ENCODE measurements around the gene KRT15. TPM values are rescaled to one million over a fixed set of nuclear protein-coding genes. Genes with fewer than 3 reads are reported as not detected.

Gene KRT15
- polyA plus RNA-seq, 1 donor, result 0.79 TPM

- H3K4me3 ChIP-seq (ENCODE audit: low read length), result no peak overlapping the region
- peaks cover 33% of the 10 kb centered on the region for H3K27me3 ChIP-seq (ENCODE audit: control insufficient read depth, insufficient read depth, low read length)
- peaks cover 58% of the 10 kb centered on the region for H3K4me1 ChIP-seq (ENCODE audit: control insufficient read depth, insufficient read depth, low read length)
- DNase-seq, result no peak
- no CpG with 5 or more reads among the region's 11 CpGs for WGBS (ENCODE audit: insufficient coverage, low lambda C conversion rate)
- H3K36me3 ChIP-seq (ENCODE audit: control insufficient read depth, insufficient read depth, low read length), result no peaks in the 10 kb centered on the region
- no peaks in the 10 kb centered on the region for H3K9me3 ChIP-seq (ENCODE audit: control insufficient read depth, low read depth, low read length)
- H3K27ac ChIP-seq (ENCODE audit: low read length), result no peak overlapping the region
Observed at GRCh38 chr17:41524261-41524660, 5.6 kb upstream of the KRT15 start.

GRCh38 chr17:41523787-41524186 is 5.1 kb upstream of the KRT15 start:
- peaks cover 58% of the 10 kb centered on the region for H3K4me1 ChIP-seq (ENCODE audit: control insufficient read depth, insufficient read depth, low read length)
- H3K9me3 ChIP-seq (ENCODE audit: control insufficient read depth, low read depth, low read length), result no peaks in the 10 kb centered on the region
- WGBS (ENCODE audit: insufficient coverage, low lambda C conversion rate), result no CpG with 5 or more reads among the region's 19 CpGs
- no peak overlapping the region for H3K27ac ChIP-seq (ENCODE audit: low read length)
- H3K4me3 ChIP-seq (ENCODE audit: low read length), result no peak overlapping the region
- H3K27me3 ChIP-seq (ENCODE audit: control insufficient read depth, insufficient read depth, low read length), result peaks cover 28% of the 10 kb centered on the region
- DNase-seq, result no peak
- no peaks in the 10 kb centered on the region for H3K36me3 ChIP-seq (ENCODE audit: control insufficient read depth, insufficient read depth, low read length)

DNA sequence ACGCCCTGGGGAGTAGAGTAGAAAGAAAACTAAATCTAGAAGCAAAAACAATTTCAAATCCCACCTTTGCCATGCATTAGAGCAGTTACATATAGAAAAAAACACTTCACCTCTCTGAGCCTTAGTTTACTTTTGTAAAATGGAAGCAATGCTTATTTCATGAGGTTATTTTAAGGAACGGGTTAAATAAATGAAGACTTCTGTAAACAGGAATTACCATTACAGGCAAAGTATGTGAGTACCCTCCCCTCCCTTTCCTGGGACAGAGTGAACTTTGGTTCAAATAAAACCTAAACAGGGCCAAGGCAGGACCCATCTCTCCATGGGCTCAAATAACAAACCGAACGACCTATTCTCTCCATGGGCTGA is 4.5 kb upstream of the KRT15 start:
- no peak for DNase-seq
- peaks cover 23% of the 10 kb centered on the region for H3K27me3 ChIP-seq (ENCODE audit: control insufficient read depth, insufficient read depth, low read length)
- no peak overlapping the region for H3K4me3 ChIP-seq (ENCODE audit: low read length)
- no peak overlapping the region for H3K27ac ChIP-seq (ENCODE audit: low read length)
- H3K9me3 ChIP-seq (ENCODE audit: control insufficient read depth, low read depth, low read length), result no peaks in the 10 kb centered on the region
- peaks cover 56% of the 10 kb centered on the region for H3K4me1 ChIP-seq (ENCODE audit: control insufficient read depth, insufficient read depth, low read length)
- WGBS (ENCODE audit: insufficient coverage, low lambda C conversion rate), result 50% methylated on average over 1 of the region's 4 CpGs
- H3K36me3 ChIP-seq (ENCODE audit: control insufficient read depth, insufficient read depth, low read length), result no peaks in the 10 kb centered on the region

DNA sequence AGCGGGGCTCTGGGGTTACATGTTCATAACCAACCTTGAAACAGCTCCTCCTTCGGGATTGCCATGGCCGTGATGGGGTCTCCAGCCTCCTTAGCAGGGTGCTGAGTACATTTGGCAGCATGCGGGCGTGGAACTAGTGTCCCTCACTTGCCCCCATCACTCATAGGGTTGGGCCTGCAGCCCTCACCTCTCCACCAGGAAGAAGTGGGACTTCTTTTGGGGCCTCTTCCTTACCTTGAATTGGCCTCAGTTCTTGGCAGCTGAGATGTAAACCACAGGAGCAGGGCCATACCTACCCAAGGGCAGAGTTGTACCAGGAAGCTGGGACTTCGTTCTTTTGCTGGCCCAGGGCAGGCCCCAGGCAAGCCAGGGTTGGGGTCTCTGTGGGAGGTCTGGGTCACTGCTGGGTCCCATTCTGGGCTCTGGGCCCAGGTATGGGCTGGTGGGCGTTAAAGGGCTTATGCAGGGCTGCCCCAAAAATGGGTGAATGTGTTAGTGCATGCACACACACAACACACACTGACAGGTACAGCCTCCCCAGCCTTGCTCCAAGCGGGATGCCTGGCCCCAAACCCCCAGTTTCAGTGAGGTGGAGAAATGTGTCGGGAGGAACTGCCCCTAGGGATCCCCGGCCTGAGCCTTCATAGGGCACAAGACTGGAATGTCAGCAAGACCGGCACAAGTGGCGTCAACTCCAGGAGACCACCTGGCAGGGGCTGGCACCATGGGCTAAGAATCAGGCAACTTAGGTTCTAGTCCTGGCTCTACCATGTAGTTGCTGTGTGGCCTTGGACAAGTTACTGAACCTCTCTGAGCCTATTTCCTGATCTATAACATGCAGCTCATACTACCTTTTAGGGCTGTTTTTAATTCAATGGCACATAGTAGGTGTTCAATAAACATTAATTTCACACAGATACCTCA is 3.9 kb upstream of the KRT15 start:
- H3K27ac ChIP-seq (ENCODE audit: low read length), result peak overlapping the region; percentile 74
- no peak overlapping the region for H3K4me3 ChIP-seq (ENCODE audit: low read length)
- WGBS (ENCODE audit: insufficient coverage, low lambda C conversion rate), result no CpG with 5 or more reads among the region's 12 CpGs
- H3K9me3 ChIP-seq (ENCODE audit: control insufficient read depth, low read depth, low read length), result no peaks in the 10 kb centered on the region
- DNase-seq, result peak in 1 of 2 donors; percentile 62
- no peaks in the 10 kb centered on the region for H3K36me3 ChIP-seq (ENCODE audit: control insufficient read depth, insufficient read depth, low read length)
- peaks cover 56% of the 10 kb centered on the region for H3K4me1 ChIP-seq (ENCODE audit: control insufficient read depth, insufficient read depth, low read length)
- peaks cover 17% of the 10 kb centered on the region for H3K27me3 ChIP-seq (ENCODE audit: control insufficient read depth, insufficient read depth, low read length)

DNA sequence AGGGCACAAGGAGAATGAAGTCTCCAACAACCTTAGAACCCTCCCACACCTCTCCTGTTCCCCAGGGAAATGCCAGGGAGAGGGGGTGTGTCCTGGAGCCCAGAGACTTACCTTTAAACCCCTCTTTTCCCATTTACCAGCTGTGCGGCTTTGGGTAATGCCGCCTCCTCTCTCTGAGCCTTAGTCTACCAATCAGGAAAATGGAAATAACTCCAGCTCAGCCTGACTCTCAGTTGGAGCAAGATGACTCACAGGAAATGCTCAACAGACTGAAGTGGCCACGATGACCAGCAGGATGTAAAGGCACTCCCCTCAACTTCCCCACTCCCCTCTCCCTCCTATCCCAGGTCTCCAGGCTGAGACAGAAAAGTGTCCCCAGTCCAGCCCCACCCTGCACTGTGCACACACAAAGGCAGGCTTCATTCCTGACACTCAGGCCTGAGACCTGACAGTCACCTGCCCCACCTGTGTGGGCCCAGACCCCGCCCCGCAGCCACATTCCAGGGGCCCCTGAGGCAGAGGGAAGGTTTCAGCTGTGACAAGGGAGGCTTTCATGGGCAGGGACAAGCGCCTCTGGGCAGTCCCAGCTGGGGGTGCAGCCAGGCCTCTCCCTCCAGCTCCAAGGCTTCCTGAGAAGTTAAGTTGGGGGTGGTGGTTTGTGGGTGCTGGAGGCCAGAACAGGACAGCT is 3.0 kb upstream of the KRT15 start:
- H3K27me3 ChIP-seq (ENCODE audit: control insufficient read depth, insufficient read depth, low read length), result peaks cover 8% of the 10 kb centered on the region
- peak; percentile 92 to 95 for DNase-seq
- peak overlapping the region; percentile 74 for H3K27ac ChIP-seq (ENCODE audit: low read length)
- no peaks in the 10 kb centered on the region for H3K36me3 ChIP-seq (ENCODE audit: control insufficient read depth, insufficient read depth, low read length)
- no peak overlapping the region for H3K4me3 ChIP-seq (ENCODE audit: low read length)
- H3K9me3 ChIP-seq (ENCODE audit: control insufficient read depth, low read depth, low read length), result no peaks in the 10 kb centered on the region
- WGBS (ENCODE audit: insufficient coverage, low lambda C conversion rate), result no CpG with 5 or more reads among the region's 6 CpGs
- H3K4me1 ChIP-seq (ENCODE audit: control insufficient read depth, insufficient read depth, low read length), result peaks cover 51% of the 10 kb centered on the region

DNA sequence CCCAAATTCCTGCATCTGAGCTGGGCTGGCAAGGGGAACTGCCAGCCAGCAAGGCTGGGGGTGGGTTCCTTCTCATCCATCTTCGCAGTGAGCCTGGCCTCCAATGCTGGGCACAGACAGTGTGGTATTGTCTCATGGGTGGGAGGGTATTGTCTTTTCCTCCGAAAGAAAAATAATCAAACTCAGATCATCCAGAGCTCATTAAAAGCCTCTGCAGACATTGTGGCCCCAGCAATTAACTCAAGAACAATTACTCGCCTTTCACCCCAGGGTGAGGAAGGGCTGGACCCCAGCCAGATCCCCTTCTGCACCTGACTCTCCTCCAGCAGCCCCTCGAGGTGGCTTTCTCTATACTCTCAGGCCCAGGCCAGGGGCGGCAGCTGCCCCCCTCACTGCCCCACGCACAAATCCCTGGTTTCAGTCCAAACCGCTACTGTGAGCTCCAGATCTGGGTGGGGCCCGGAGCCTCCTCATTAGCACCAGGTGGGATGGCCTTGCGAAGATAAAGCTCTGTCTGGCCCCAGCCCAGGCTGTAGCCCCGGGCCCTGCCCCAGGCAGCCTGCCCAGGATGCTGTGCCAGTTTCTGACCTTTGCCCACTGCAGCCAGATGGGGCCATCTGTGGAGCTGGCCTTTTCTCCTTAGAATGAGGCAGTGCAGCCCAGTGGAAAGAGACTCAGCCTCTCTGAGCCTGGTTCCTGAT is 2.3 kb upstream of the KRT15 start:
- peak overlapping the region; percentile 74 for H3K27ac ChIP-seq (ENCODE audit: low read length)
- H3K4me1 ChIP-seq (ENCODE audit: control insufficient read depth, insufficient read depth, low read length), result peaks cover 51% of the 10 kb centered on the region
- no peaks in the 10 kb centered on the region for H3K36me3 ChIP-seq (ENCODE audit: control insufficient read depth, insufficient read depth, low read length)
- peak in 1 of 2 donors; percentile 71 for DNase-seq
- peaks cover 2% of the 10 kb centered on the region for H3K27me3 ChIP-seq (ENCODE audit: control insufficient read depth, insufficient read depth, low read length)
- no peaks in the 10 kb centered on the region for H3K9me3 ChIP-seq (ENCODE audit: control insufficient read depth, low read depth, low read length)
- WGBS (ENCODE audit: insufficient coverage, low lambda C conversion rate), result no CpG with 5 or more reads among the region's 10 CpGs
- H3K4me3 ChIP-seq (ENCODE audit: low read length), result no peak overlapping the region

- Histone ChIP-seq H3K4me3 (ENCODE audit: low read length) (no peak overlapping the region), H3K36me3 (ENCODE audit: control insufficient read depth, insufficient read depth, low read length) (no peaks in the 10 kb centered on the region), H3K27me3 (ENCODE audit: control insufficient read depth, insufficient read depth, low read length) (no peaks in the 10 kb centered on the region), H3K27ac (ENCODE audit: low read length) (peak overlapping the region; percentile 74), H3K4me1 (ENCODE audit: control insufficient read depth, insufficient read depth, low read length) (peaks cover 51% of the 10 kb centered on the region), H3K9me3 (ENCODE audit: control insufficient read depth, low read depth, low read length) (no peaks in the 10 kb centered on the region)
- DNase-seq, result peak; percentile 64 to 80
- no CpG with 5 or more reads among the region's 11 CpGs for WGBS (ENCODE audit: insufficient coverage, low lambda C conversion rate)
Observed at GRCh38 chr17:41519501-41520224, 973 bp upstream of the KRT15 start.

GRCh38 chr17:41518031-41518430 is 659 bp downstream of the KRT15 start:
- no peak overlapping the region for H3K4me3 ChIP-seq (ENCODE audit: low read length)
- no peaks in the 10 kb centered on the region for H3K9me3 ChIP-seq (ENCODE audit: control insufficient read depth, low read depth, low read length)
- no peaks in the 10 kb centered on the region for H3K36me3 ChIP-seq (ENCODE audit: control insufficient read depth, insufficient read depth, low read length)
- H3K4me1 ChIP-seq (ENCODE audit: control insufficient read depth, insufficient read depth, low read length), result peaks cover 43% of the 10 kb centered on the region
- H3K27me3 ChIP-seq (ENCODE audit: control insufficient read depth, insufficient read depth, low read length), result no peaks in the 10 kb centered on the region
- WGBS (ENCODE audit: insufficient coverage, low lambda C conversion rate), result no CpG with 5 or more reads among the region's 3 CpGs
- no peak for DNase-seq
- no peak overlapping the region for H3K27ac ChIP-seq (ENCODE audit: low read length)

DNA sequence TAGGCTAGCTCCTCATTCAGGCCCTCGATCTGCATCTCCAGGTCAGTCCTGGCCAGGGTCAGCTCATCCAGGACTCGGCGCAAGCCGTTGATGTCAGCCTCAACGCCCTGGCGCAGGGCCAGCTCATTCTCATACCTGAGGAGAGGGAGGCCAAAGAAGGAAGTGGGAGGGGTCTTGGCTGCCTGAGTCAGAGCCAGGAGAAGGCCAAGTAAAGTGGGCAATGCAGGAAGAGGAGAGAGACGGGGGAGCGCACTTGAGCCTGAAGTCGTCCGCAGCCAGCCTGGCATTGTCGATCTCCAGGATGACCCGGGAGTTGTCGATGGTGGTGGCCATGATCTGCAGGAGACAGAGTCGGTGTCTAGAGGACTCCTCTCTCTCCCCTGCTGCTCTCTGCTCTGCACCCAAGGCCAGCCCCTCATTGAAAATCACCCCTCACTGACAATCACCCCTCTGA is 1.8 kb downstream of the KRT15 start:
- no peaks in the 10 kb centered on the region for H3K9me3 ChIP-seq (ENCODE audit: control insufficient read depth, low read depth, low read length)
- DNase-seq, result no peak
- H3K27me3 ChIP-seq (ENCODE audit: control insufficient read depth, insufficient read depth, low read length), result no peaks in the 10 kb centered on the region
- H3K27ac ChIP-seq (ENCODE audit: low read length), result no peak overlapping the region
- H3K4me3 ChIP-seq (ENCODE audit: low read length), result no peak overlapping the region
- peaks cover 31% of the 10 kb centered on the region for H3K4me1 ChIP-seq (ENCODE audit: control insufficient read depth, insufficient read depth, low read length)
- no peaks in the 10 kb centered on the region for H3K36me3 ChIP-seq (ENCODE audit: control insufficient read depth, insufficient read depth, low read length)
- WGBS (ENCODE audit: insufficient coverage, low lambda C conversion rate), result no CpG with 5 or more reads among the region's 14 CpGs

Measured in large intestine (tissue), 3 donors.